ENCODE results near the gene CNNM4. TPM values are rescaled to one million over a fixed set of nuclear protein-coding genes. Genes with fewer than 3 reads are reported as not detected.

CNNM4 gene
- total RNA-seq, 1 experiment from 2014 or later = 14.0 TPM

- no peaks in the 10 kb centered on the region for H3K27me3 Mint-ChIP-seq (ENCODE audit: low read depth)
- ChIA-PET CTCF (interaction anchor here (0.6 to 1.5 kb wide), 3 partner anchors 35 to 269 kb away, joined by 3 to 5 read pairs (median 5); partner anchors contain the start of gene ANKRD39), POLR2A (no interaction called here)
- TF ChIP-seq TEAD4 (CRISPR knock-in tag; IDR thresholded peaks at IDR 0.05) = no peak
- no peak for TF ChIP-seq ZNF396 (CRISPR knock-in tag; IDR thresholded peaks at IDR 0.05; ENCODE audit: borderline replicate concordance)
- no peak for TF ChIP-seq ZNF121 (CRISPR knock-in tag; IDR thresholded peaks at IDR 0.05)
- no peak for TF ChIP-seq PRRX2 (CRISPR knock-in tag; IDR thresholded peaks at IDR 0.05)
- no peak for TF ChIP-seq TEAD1 (CRISPR knock-in tag; IDR thresholded peaks at IDR 0.05)
- TF ChIP-seq USF1 (CRISPR knock-in tag; IDR thresholded peaks at IDR 0.05) = no peak
- no peak for TF ChIP-seq GRHL2 (CRISPR knock-in tag; IDR thresholded peaks at IDR 0.05; ENCODE audit: insufficient replicate concordance, severe bottlenecking)
- TF ChIP-seq FOXJ3 (CRISPR knock-in tag; IDR thresholded peaks at IDR 0.05; ENCODE audit: borderline replicate concordance) = no peak
- TF ChIP-seq FOXP1 (CRISPR knock-in tag; IDR thresholded peaks at IDR 0.05; ENCODE audit: borderline replicate concordance) = no peak
- TF ChIP-seq EMX1 (CRISPR knock-in tag; IDR thresholded peaks at IDR 0.05) = no peak
- TF ChIP-seq ZNF232 (CRISPR knock-in tag; IDR thresholded peaks at IDR 0.05) = no peak
- no peak for TF ChIP-seq PREB (CRISPR knock-in tag; IDR thresholded peaks at IDR 0.05; ENCODE audit: borderline replicate concordance)
- no peak for TF ChIP-seq CDX4 (CRISPR knock-in tag; IDR thresholded peaks at IDR 0.05; ENCODE audit: borderline replicate concordance)
- TF ChIP-seq ZSCAN18 (CRISPR knock-in tag; IDR thresholded peaks at IDR 0.05) = no peak
- no peak for TF ChIP-seq ZBTB43 (CRISPR knock-in tag; IDR thresholded peaks at IDR 0.05)
- TF ChIP-seq OVOL2 (CRISPR knock-in tag; IDR thresholded peaks at IDR 0.05; ENCODE audit: borderline replicate concordance) = no peak
- no peak for ATAC-seq
- DNase-seq (ENCODE audit: low spot score) = no peak
- peaks cover 41% of the 10 kb centered on the region for H3K36me3 Mint-ChIP-seq
- H3K27ac Mint-ChIP-seq = no peak overlapping the region
- no peaks in the 10 kb centered on the region for H3K9me3 Mint-ChIP-seq
- no peak overlapping the region for H3K4me3 Mint-ChIP-seq
- H3K4me1 Mint-ChIP-seq = peaks cover 34% of the 10 kb centered on the region
Measured at GRCh38 chr2:96822786-96823185, 62.1 kb downstream of the CNNM4 start.

GRCh38 chr2:96823198-96823597, 62.5 kb downstream of the CNNM4 start:
- ATAC-seq (no peak), DNase-seq (ENCODE audit: low spot score) (no peak)
- Mint-ChIP-seq H3K4me1 (peaks cover 29% of the 10 kb centered on the region), H3K27ac (no peak overlapping the region), H3K9me3 (no peaks in the 10 kb centered on the region), H3K36me3 (peaks cover 45% of the 10 kb centered on the region), H3K4me3 (no peak overlapping the region), H3K27me3 (ENCODE audit: low read depth) (no peaks in the 10 kb centered on the region)
- POLR2A ChIA-PET = no interaction called here
- CTCF ChIA-PET = interaction anchor here (0.8 to 1.5 kb wide), 2 partner anchors 35 to 269 kb away, joined by 3 to 5 read pairs; partner anchors contain the start of gene ANKRD39
- no peak for TF ChIP-seq ZNF121 (CRISPR knock-in tag; IDR thresholded peaks at IDR 0.05)
- TF ChIP-seq CBFB (CRISPR knock-in tag; IDR thresholded peaks at IDR 0.05; ENCODE audit: low read depth) = no peak
- TF ChIP-seq NFATC4 (CRISPR knock-in tag; IDR thresholded peaks at IDR 0.05) = no peak
- no peak for TF ChIP-seq RELA (CRISPR knock-in tag; IDR thresholded peaks at IDR 0.05; ENCODE audit: borderline replicate concordance)
- no peak for TF ChIP-seq AR (CRISPR knock-in tag; IDR thresholded peaks at IDR 0.05)
- TF ChIP-seq ATF3 (CRISPR knock-in tag; conservative IDR thresholded peaks at IDR 0.05) = no peak
- no peak for TF ChIP-seq ZMAT4 (CRISPR knock-in tag; IDR thresholded peaks at IDR 0.05)
- no peak for TF ChIP-seq FOXP4 (CRISPR knock-in tag; IDR thresholded peaks at IDR 0.05)
- TF ChIP-seq GTF2I (CRISPR knock-in tag; conservative IDR thresholded peaks at IDR 0.05) = no peak
- TF ChIP-seq ETV6 (CRISPR knock-in tag; IDR thresholded peaks at IDR 0.05) = no peak
- TF ChIP-seq NR2C2 (CRISPR knock-in tag; IDR thresholded peaks at IDR 0.05) = no peak

Data from WTC11 (cell line).